ENCODE measurements around the gene SNPH. TPM values are rescaled to one million over a fixed set of nuclear protein-coding genes. Genes with fewer than 3 reads are reported as not detected.

The SNPH gene
- total RNA-seq, 1 donor from 2014 or later = 10.4 TPM

DNA sequence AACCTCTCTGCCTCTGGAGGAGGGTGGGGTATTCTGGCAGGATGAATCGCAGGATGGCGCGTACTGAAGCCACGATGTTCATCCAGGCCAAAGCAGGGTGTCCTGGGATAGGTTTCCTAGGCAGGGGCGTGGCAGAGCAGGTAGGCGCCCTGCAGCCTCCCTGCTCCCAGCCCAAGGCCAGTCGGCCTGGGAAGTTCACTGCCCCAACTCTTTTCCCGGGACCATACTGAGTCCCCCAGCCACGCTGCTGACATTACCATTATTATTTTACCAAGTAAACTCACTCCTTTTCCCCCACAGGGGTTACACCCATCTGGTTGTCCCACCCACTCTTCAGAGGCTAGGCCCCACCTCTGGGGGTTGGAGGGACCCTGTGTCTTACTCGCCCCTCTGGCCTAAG is 41.1 kb downstream of the SNPH start:
- Histone ChIP-seq H3K27ac (no peak overlapping the region), H3K9me3 (no peaks in the 10 kb centered on the region)
- no peak for DNase-seq (ENCODE audit: low spot score in 2 of 2)

DNA sequence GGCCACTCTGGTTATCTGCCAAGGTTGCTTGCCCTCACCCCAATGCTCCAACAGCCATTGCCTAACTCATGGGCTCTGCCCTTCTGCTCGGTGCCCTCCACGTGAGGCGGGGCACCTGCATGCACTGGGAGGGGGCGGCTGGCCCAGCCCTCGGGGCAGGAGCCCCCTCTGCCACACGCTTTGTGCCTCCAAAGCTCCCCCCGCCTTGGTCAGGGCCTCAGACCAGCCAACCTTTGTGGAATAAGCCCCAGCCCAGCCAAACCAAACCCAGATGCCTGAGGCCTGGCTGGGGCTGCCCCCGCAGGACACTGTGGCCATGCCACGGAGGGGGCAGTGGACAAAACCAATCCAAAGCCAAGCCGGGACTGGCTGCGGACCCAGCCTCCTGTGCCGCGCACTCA is 41.5 kb downstream of the SNPH start:
- H3K4me3 ChIP-seq = no peak overlapping the region
- TF ChIP-seq CTCF (IDR thresholded peaks at IDR 0.05) = no peak
- H3K36me3 ChIP-seq = peaks cover 14 to 20% of the 10 kb centered on the region in 2 donors
- no peaks in the 10 kb centered on the region for H3K9me3 ChIP-seq
- DNase-seq (ENCODE audit: low spot score in 2 of 2) = no peak
- H3K4me1 ChIP-seq = no peaks in the 10 kb centered on the region
- intact Hi-C loops (cut with DNase I) = no loop called here
- no peak overlapping the region for H3K27ac ChIP-seq
- H3K27me3 ChIP-seq = no peaks in the 10 kb centered on the region

More for the DNA sequence above, 41.1 kb downstream of the SNPH start:
- intact Hi-C loops (cut with DNase I) = no loop called here
- TF ChIP-seq CTCF (IDR thresholded peaks at IDR 0.05) = no peak
- Histone ChIP-seq H3K4me1 (no peaks in the 10 kb centered on the region), H3K27me3 (no peaks in the 10 kb centered on the region), H3K4me3 (no peak overlapping the region), H3K36me3 (peaks cover 14 to 20% of the 10 kb centered on the region in 2 donors)

DNA sequence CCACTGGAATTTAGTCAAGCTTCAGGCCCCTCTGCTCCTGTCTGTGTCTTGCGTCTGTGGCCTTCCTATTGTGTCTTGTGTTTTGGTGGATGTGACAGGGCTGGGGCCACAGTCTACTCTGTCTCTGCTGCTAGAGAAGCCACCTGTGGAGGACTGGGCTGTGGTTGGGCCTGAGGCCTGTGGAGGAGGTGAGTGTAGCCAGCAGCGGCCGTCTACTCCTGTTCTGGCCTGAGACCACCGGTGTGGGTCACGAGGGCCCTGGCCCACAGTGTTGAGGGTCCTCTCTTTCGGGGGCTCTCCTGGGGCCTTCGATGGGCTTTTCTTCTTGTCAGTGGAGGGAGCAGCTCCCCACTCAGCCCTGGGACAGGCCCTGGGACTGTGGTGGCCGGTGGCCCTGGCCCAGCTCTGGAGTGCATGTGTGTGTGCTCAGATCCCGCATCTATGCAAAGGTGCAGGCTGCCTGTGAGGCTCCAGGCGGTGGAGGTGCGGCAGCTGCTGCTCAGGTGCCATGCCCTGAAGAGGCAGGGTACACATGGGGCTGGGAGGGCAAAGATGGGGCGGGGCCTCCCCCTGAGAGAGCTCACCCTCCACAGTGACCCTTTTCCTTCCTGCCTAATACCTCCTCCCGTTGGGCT is 42.1 kb downstream of the SNPH start:
- Histone ChIP-seq H3K36me3 (peaks cover 14 to 20% of the 10 kb centered on the region in 2 donors), H3K9me3 (no peaks in the 10 kb centered on the region), H3K27me3 (no peaks in the 10 kb centered on the region), H3K4me1 (peaks cover 0 to 1% of the 10 kb centered on the region in 2 donors), H3K27ac (no peak overlapping the region), H3K4me3 (no peak overlapping the region)
- no peak for DNase-seq (ENCODE audit: low spot score in 2 of 2)
- no peak for TF ChIP-seq CTCF (IDR thresholded peaks at IDR 0.05)
- intact Hi-C loops (cut with DNase I) = no loop called here

DNA sequence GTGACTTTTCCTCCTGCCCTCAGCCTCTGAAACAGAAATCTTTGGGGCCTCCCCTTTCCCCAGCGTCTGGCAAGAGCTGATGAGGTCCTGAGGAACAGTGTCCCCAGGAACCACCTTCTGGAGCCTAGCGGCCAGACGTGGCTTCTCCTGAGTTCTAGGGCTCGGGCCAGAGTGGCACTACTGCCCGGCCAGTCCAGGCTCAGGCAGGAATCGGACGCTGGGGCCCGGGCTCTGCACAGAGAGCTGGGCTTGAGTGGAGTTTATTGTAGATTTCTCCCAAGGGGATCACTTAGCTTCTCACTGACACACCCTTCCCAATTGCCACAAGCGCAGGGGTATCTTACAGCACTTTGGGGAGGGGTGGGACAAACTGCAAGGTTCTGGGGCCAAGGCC is 42.6 kb downstream of the SNPH start:
- intact Hi-C loops (cut with DNase I) = no loop called here
- Histone ChIP-seq H3K9me3 (no peaks in the 10 kb centered on the region), H3K4me3 (no peak overlapping the region), H3K36me3 (peaks cover 14 to 20% of the 10 kb centered on the region in 2 donors), H3K27me3 (no peaks in the 10 kb centered on the region), H3K4me1 (peaks cover 0 to 3% of the 10 kb centered on the region in 2 donors), H3K27ac (no peak overlapping the region)
- no peak for TF ChIP-seq CTCF (IDR thresholded peaks at IDR 0.05)
- no peak for DNase-seq (ENCODE audit: low spot score in 2 of 2)

DNA sequence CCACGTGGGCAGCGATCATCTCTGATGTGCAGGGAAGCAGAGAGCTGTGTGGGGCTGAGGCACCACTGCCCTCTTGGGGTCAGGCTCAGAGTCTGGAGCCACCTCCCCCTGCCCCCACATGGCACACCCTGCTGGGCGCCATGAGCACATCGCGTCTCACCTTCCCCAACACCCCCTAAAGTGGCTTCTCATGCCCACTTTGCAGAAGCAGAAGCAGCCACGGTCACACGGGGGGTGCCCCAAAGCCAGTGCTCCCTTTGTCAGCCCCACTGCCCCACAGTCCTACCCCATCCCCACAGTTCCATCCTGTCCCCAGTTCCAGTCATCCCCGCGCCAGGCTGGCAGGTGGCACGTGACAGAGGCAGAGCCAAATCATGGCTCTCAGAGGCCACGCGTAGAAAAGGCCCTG is 43.3 kb downstream of the SNPH start:
- intact Hi-C loops (cut with DNase I) = no loop called here
- H3K4me3 ChIP-seq = no peak overlapping the region
- no peak for TF ChIP-seq CTCF (IDR thresholded peaks at IDR 0.05)
- H3K27me3 ChIP-seq = no peaks in the 10 kb centered on the region
- no peak overlapping the region for H3K27ac ChIP-seq
- no peak for DNase-seq (ENCODE audit: low spot score in 2 of 2)
- H3K4me1 ChIP-seq = peaks cover 0 to 3% of the 10 kb centered on the region in 2 donors
- H3K9me3 ChIP-seq = no peaks in the 10 kb centered on the region
- peaks cover 14 to 20% of the 10 kb centered on the region in 2 donors for H3K36me3 ChIP-seq

- H3K4me1 ChIP-seq = peaks cover 0 to 3% of the 10 kb centered on the region in 2 donors
- H3K27ac ChIP-seq = no peak overlapping the region
- H3K36me3 ChIP-seq = peaks cover 13 to 15% of the 10 kb centered on the region in 2 donors
- H3K4me3 ChIP-seq = no peak overlapping the region
- no peaks in the 10 kb centered on the region for H3K27me3 ChIP-seq
- TF ChIP-seq CTCF (IDR thresholded peaks at IDR 0.05) = no peak
- DNase-seq (ENCODE audit: low spot score in 2 of 2) = no peak
- no peaks in the 10 kb centered on the region for H3K9me3 ChIP-seq
- intact Hi-C loops (cut with DNase I) = no loop called here
Observed at GRCh38 chr20:1310071-1310470, 44.0 kb downstream of the SNPH start.
